Measurements from ENCODE around the gene FAM89B.
"Not testable (repeated sequence)": the region's sequence is repeated elsewhere in the genome, so short reads cannot be mapped to it uniquely, and the experiment has no call there.

FAM89B gene

DNA sequence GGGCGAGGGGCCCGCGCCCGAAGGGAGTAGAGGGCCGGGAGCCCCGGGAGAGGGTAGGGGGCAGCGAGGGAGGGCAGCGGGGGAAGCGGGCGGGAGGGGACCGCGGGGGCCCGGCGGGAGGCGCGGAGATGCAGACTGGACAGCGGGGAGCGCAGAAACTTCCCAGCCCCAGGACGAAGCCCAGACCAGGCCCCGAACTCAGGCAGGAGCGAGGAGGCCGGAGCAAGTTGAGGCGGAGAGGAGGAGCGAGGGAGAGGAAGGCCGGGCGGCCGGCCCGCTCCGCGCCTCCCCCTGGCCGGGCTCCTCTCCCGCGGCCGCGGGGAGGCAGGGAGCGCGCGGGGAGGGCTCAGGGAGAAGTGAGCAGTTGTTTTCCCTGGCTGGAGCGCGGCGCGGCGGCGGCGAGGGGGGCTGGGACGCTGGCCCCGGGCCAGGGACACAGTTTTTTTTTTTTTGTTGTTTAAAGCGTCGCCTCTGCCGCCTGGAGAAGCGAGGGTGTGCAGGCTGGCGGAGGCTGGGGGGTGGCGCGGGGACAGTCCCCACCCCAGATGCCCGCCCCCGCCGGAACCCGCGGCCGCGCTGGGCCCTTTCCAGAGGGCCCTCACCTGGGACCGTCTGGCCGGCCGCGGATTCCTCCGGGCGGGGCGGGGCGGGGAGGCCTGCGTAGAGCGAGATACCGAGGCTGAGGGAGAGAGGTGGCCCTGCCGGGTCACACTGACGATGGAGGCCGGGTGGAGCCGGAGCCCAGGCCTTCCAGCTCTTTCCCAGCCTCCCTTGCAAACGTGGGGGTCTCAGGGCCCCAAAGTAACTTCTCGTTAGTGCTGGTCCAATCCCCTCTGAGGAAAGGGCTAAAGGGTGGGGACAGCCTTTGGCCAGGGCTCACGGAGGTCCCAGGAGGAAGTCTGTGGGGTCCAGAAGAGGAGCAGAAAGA lies 14.1 kb upstream of the FAM89B start, which contains the start of gene LTBP3:
Gene LTBP3, minus strand, starts transcription at position 358 of the 928 bp plus-strand sequence. CDS start 400 bp downstream, outside the sequence.
- peak; percentile 92 for DNase-seq

DNA sequence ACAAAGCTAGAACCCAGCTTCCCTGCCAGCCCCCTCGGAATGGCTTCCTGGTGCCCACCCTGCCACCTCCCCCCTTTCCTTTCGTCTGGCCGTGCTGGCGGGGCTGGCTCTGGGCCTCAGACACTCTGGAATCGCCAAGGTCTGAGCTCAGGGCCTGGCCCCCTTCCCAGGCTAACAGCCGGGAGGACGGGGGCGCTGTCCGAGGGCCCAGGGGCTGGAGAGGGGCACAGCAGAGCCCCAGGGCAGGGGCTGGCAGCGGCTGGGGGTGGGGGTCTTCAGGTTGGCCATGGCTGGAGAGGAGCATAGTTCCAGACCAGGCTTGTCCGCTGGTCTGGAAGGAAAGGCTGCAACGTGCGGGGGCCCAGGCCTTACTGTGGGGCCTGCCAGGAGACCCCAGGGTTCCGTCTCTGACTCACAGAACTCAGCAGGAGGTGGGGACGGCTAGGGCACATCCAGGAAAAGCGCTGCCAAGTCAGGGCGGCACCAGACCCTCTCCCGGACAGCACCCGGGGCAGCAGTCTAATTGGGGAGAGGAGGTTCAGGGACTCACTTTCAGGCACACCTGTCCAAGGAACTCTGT lies 13.3 kb upstream of the FAM89B start:
- DNase-seq = peak; percentile 91

DNA sequence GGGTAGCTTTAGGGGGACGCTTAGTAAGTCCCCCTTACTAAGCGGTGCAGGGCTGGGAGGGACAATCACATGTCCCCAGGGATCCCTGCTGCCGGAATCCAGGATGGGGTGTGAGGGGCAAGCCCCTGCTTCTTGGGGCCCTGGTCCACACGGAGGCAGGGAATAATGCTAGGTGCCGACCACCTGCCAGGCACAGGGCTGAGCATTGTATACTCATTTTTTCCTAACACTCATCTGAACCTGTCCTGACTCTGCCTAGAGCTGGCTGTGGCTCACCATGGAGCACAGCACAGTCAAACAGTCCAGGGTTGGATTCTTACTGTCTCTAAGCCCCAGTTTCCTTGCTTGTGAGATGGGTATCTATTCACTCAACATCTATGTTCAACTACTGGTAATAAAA lies 12.8 kb upstream of the FAM89B start:
- no peak for DNase-seq

- DNase-seq = no peak
Observed at GRCh38 chr11:65559951-65560537, 12.3 kb upstream of the FAM89B start.

DNA sequence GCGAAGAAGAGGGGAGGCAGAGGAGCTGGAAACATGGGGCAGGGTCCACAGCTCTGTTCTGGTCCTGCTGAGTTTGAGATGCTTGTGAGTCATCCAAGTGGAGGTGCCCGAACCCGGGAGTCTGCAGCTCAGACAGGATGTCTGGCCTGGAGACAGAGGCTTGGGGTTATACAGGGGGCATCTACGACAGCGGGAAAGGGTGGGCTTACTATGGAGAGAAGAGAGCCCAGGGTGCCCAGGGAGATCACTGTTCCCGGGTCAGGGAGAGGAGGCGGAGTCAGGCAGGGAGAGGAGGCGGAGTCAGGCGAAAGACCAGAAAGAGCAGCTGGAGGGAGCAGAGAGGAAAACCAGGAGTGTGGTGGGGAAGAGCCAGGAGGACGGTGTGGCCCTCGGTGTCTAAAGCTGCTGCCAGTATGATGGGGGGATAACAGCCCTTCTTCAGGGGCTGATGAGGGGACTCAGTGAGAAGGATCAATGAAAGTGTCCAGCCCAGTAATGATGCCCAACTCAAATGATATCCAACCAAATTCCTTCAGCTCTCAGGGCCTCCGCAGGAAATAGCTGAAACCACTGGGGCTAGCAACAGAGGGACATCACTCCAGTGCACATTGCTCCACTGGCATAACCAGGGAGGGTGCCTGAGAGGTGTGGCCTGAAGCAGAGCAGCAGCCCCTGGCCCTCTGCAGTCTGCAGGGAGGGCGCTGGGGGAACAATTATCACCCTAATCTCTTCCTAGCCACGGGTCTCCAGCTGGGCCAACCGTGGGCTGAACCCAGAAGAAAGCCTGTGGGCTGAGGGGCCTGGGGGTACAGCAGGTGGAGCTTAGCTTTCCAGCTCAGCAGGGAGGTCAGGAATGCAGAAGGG lies 11.6 kb upstream of the FAM89B start:
- peak; percentile 81 for DNase-seq

GRCh38 chr11:65562020-65562419 lies 10.3 kb upstream of the FAM89B start:
- DNase-seq = no peak

DNA sequence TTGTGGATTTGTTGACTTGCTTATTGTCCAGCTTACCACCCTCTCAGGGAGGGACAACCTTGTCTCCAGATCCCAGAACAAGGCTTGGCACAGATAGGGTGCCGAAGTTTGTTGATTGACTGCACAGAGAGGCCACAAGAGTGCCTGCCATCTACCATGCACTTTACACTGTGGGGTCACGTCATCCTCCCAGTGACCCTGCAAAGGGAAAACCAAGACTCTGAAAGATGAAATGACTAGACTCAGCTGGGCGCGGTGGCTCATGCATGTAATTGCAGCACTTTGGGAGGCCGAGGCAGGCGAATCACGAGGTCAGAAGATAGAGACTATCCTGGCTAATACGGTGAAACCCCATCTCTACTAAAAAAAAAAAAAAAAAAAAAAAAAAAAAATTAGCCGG lies 9.6 kb upstream of the FAM89B start:
- DNase-seq = no peak

DNA sequence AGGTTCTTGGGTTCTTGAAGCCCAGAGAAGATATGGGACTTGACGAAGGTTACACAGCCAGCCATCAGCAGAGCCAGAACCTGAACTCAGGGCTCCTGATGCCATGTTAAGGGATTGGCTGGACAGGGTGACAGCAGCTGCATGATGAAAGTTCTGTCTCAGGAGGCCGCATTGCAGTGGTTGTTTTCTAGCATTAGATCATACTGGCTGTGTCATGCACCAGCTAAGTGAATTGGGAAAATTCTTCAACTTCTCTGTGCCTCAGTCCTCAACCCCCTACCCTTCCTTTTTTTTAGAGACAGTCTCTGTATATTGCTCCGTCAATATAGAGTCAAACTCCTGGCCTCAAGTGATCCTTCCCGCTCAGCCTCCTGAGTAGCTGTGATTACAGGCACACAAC lies 8.7 kb upstream of the FAM89B start:
- no peak for DNase-seq

DNA sequence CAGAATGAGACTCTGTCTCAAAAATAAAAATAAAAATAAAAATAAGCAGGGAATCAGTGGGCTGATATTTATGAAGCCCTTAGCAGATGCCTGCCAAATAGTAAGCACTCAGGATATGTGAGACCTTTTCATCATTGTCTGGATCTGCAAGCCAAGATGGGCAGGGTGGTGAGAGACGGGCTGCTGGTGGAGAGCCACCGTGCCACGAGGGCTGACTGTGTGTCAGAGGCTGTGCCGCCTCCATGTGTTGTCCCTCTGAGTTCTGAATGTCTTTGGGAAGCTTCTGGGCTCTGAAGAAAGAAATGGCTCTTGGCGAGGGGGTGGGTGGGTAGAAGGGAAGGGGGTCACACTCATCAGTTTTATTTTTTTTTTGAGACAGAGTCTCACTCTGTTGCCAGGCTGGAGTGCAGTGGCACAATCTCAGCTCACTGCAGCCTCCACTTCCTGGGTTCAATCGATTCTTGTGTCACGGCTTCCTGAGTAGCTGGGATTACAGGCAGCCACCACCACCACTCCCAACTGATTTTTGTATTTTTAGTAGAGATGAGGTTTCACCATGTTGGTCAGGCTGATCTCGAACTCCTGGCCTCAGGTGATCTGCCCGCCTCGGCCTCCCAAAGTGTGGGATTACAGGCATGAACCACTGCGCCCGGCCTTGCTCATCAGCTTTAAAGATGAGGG lies 7.3 kb upstream of the FAM89B start:
- DNase-seq = not testable (repeated sequence)

DNA sequence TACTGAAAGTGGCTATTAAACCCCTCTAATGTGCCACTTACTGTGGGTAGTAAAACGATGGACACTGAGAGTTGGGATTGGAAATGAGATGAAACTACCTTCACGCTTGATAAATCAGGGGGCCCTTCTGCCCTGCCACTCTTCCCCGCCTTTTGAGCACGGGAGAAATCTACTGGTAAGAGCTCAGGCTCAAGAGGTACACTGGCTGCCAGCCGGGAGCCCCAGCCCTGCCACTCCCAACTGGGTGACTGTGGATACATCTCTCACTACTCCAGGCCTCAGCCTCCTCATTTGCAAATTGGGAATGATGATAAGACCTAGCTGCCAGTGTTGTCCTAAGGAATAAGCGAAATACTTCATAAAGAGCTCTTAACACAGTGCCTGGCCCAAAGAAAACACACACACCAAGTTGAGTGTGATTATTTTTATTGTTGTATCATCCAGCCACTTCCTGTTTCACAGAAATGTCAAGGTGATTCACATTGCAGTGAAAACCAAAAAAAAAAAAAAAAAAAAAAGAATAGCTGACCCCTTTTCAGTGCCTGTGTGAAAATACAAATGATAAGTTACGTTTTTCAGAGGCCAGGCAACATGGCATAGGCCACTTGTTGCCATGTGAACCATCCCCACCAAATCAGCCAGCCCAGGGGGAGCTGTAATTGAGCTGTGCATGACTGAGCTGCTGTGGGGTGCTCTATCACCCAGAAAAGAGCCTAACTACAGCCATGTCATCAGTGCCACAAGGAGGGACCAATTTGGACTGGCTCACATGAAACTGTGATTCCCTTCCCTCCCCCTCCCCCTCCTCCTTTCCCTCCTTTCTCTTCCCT lies 6.5 kb upstream of the FAM89B start:
- no peak for DNase-seq

DNA sequence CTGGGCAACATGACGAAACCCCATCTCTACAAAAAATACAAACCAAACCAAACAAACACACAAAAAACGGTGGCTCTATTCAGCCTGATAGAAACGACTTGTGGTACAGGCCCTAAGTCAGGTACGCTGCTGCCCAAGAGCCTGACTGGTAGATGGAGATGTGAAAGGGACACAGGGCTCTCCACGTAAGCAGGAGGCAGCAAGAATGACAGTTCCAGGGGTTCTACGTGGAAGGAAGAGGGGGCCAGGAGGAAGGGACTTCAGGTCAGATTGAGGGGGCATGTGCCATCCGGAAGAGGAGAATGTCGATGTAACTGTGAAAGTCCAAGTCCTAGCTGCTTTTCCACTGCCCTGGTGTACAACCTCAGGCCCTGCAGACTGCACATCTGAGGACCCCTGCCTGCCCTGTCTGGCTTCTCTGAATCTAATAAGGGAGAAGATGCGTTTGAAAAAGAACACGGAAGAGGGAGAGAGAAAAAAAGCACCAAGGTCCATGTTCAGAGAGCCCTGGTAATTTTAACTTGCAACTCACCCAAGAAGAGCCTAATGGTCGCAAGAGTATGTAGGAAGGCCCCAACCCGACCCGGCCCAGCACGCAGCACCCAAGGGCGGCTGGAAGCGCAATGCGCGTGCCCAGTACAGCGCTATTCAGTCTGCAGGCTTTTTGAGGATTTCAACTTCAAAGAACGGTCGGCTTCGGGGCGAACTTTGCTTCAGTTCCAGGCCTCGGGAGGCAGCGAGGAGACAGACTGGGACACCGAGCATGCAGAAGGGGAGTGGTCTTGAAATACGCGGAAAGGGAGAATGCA lies 3.0 kb upstream of the FAM89B start:
- DNase-seq = no peak

- DNase-seq = peak; percentile 98
Observed at GRCh38 chr11:65569973-65570918, 2.1 kb upstream of the FAM89B start, which contains the start of gene ZNRD2. Gene ZNRD2, plus strand, starts transcription at chr11:65570477. Its CDS starts 15 bp downstream, at chr11:65570492.

DNA sequence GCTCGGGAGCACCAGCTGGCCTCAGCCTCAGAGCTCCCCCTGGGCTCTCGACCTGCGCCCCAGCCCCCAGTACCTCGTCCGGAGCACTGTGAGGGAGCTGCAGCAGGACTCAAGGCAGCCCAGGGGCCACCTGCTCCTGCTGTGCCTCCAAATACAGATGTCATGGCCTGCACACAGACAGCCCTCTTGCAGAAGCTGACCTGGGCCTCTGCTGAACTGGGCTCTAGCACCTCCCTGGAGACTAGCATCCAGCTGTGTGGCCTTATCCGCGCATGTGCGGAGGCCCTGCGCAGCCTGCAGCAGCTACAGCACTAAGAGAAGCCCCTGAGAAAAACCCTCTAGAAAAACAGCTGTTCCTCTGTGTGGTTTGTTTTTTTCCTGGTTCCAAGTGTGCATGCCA lies 918 bp upstream of the FAM89B start:
- no peak for DNase-seq

GRCh38 chr11:65571940-65572339 lies 398 bp upstream of the FAM89B start:
- DNase-seq = no peak

- no peak for DNase-seq
Observed at GRCh38 chr11:65573391-65574079, 1.2 kb downstream of the FAM89B start.

- peak; percentile 97 for DNase-seq
Observed at GRCh38 chr11:65574109-65574810, 1.9 kb downstream of the FAM89B start.

DNA sequence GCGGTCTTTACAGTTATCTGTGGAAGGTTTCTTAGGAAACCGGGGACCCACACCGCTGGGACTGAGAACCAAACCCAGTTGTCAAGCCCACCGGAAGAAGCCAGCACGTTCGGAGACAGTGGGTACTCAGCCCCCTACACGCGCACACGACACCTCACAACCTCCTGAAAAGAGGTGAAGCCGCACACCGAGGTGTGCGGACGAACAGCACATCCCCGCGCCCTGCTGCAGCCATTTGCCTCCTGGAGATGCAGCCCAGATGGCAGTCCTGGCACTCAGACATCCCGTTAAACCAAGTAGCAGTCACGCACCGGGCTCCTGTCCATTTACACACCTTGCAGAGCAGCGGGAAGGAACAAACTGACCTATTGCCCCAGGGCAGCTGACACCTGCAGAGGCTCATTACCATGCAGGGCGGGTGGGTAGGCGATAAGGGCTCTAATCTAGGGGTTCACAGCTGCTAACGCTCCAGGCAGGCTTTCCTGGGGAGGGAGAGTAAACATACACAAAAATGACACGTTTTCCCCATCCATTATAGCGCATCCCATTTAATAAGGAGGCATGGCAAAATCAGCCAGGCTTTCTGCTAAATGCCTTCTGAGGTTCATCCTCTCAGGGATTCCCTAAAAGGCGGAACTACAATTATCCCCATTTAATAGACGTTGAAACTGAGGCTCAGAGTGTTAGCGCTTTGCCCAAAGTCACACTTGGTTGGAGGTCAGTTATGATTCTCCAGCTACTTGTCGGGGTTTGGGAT lies 2.7 kb downstream of the FAM89B start:
- no peak for DNase-seq

Data from femur (tissue), 1 donor.